ENCODE results near the gene WASF1. TPM values are rescaled to one million over a fixed set of nuclear protein-coding genes. Genes with fewer than 3 reads are reported as not detected.
A peak's percentile ranks its signal among the peaks of the same experiment; 100 is the strongest.
"Not testable (repeated sequence)": the region's sequence is repeated elsewhere in the genome, so short reads cannot be mapped to it uniquely, and the experiment has no call there.

Gene WASF1
- polyA plus RNA-seq, 4 donors, result 45.9 to 69.0 (median 53.7) TPM

GRCh38 chr6:110095101-110095500 is 84.4 kb downstream of the WASF1 start:
- DNase-seq (ENCODE audit: low read depth in 4 of 4, low spot score in 3 of 4), result no peak

- DNase-seq (ENCODE audit: low read depth in 4 of 4, low spot score in 3 of 4), result no peak
Measured at GRCh38 chr6:110093981-110094380, 85.5 kb downstream of the WASF1 start.

- DNase-seq (ENCODE audit: low read depth in 4 of 4, low spot score in 3 of 4), result no peak
Measured at GRCh38 chr6:110090876-110091275, 88.6 kb downstream of the WASF1 start.

DNA sequence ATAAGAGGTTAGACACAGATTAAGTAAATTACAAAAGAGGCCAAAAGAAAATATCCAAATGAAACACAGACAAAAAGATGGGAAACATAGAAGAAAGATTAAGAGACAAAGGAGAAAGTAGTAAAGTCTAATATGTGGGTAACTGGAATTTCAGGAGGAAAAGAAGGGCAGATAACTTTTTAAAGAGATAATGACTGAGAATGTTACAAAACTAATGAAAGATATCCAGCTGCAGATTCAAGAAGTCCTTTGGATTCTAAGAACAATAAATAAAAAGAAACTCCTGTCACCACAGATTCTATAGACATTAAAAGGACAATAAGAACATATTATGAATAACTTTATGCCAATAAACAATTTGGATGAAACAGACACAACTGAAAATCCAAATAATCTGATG is 90.1 kb downstream of the WASF1 start:
- DNase-seq (ENCODE audit: low read depth in 4 of 4, low spot score in 3 of 4), result no peak

DNA sequence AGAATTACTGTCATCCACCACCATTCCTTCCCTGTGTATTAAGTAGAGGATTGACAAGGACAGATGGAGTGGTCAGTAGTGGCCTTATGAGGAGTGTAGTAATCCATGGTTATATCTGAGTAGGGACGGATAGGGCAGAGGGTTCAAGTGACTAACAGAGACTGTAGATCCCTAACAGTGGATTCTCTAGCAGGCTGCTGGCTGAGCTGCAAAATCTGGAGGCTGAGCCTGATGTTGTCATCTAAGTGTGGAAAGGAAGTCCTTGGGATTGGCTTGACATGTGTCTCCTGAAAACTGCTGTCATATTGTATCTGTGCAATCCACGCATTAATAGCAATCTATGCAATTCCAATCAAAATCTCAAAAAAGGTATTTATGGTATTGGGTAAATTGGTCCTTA is 94.2 kb downstream of the WASF1 start:
- DNase-seq (ENCODE audit: low read depth in 4 of 4, low spot score in 3 of 4), result no peak

GRCh38 chr6:110083875-110084585 is 95.4 kb downstream of the WASF1 start:
- DNase-seq (ENCODE audit: low read depth in 4 of 4, low spot score in 3 of 4), result no peak

DNA sequence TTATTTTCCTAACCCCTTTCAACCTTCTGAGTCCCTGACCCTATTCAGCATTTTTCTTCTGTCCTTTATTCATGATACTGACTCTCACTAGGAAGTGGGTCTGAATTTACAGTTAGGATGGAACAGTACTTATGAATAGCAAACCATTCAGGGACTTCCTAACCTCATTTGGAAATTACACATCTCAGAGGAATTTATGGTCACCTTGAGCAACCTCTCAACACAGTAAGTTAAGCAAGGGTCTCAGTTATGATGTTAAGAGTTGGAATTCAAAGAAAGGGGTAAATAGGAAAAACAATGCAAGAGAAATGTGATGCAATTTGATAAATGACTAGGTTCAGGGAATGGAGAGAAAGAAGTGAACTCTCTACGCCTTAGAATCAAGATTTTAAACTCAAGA is 104.1 kb downstream of the WASF1 start:
- DNase-seq (ENCODE audit: low read depth in 4 of 4, low spot score in 3 of 4), result no peak

DNA sequence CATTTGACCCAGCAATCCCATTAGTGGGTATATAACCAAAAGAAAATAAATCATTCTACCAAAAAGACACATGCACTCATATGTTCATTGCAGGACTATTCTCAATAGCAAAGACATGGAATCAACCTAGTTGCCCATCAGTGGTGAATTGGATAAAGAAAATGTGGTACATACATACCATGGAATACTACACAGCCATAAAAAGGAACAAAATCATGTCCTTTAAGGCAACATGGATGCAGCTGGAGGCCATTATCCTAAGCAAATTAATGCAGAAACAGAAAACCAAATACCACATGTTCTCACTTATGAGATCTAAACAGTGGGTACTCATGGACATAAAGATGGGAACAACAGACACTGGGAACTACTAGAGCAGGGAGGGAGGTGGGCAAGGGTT is 106.0 kb downstream of the WASF1 start:
- not testable (repeated sequence) for DNase-seq (ENCODE audit: low read depth in 4 of 4, low spot score in 3 of 4)

- no peak for DNase-seq (ENCODE audit: low read depth in 4 of 4, low spot score in 3 of 4)
Measured at GRCh38 chr6:110068592-110068967, 110.9 kb downstream of the WASF1 start.

GRCh38 chr6:110067837-110068591 is 111.5 kb downstream of the WASF1 start:
- no peak for DNase-seq (ENCODE audit: low read depth in 4 of 4, low spot score in 3 of 4)

DNA sequence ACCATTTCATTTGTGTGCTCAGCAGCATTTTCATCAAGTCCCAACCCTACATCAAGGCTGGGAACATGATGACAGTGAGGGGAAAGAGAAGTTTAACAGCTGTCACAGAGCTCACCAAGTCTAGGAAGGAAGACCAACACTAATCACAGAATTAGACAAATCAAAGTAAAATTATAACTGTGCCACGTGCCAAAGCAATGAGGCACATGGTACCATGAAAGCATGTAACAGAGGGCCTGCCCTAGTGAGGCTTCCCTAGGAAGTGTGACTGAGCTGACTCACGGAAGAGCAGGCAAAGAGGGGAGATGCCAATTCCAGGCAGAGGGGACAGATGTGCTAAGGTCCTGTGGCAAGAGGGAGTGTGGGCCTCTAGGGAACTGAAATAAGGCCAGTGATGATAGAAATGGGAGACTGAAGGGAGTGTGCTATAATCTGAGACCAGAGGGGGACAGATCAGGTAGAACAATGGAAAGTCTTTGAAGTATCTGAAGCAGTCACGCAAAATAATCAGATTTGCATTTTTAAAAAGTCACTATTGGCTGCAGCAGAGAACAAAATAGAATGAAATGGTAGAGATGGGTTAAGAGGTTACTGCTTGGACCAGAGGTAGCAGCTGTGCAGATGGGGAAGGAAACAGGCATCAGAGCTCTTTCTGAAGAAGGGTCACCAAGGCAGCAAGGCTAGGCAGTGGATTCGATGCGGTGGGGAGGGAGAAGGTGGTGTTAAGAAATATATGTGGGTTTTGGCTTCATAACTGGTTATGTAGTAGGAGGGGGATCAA is 114.5 kb downstream of the WASF1 start:
- no peak for DNase-seq (ENCODE audit: low read depth in 4 of 4, low spot score in 3 of 4)

- DNase-seq (ENCODE audit: low read depth in 4 of 4, low spot score in 3 of 4), result no peak
Measured at GRCh38 chr6:110063594-110064263, 115.7 kb downstream of the WASF1 start.

DNA sequence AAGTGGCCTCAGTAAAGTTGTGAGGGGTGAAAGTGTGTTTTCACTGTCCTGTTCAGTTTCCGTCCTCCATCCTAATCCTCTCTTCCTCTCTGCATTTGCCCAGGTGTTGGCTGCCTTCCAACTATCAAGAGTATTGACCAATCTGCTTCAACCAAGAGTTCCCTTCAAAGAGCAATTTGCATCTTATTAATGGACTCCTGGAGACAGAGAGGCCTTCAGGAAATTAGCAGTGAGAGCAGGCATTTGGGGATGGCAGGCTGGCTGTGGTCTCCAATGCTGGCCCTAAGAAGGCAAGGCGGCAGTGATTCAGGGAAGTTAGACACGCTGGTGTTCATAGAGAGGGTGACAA is 124.1 kb downstream of the WASF1 start:
- DNase-seq (ENCODE audit: low read depth in 4 of 4, low spot score in 3 of 4), result no peak

DNA sequence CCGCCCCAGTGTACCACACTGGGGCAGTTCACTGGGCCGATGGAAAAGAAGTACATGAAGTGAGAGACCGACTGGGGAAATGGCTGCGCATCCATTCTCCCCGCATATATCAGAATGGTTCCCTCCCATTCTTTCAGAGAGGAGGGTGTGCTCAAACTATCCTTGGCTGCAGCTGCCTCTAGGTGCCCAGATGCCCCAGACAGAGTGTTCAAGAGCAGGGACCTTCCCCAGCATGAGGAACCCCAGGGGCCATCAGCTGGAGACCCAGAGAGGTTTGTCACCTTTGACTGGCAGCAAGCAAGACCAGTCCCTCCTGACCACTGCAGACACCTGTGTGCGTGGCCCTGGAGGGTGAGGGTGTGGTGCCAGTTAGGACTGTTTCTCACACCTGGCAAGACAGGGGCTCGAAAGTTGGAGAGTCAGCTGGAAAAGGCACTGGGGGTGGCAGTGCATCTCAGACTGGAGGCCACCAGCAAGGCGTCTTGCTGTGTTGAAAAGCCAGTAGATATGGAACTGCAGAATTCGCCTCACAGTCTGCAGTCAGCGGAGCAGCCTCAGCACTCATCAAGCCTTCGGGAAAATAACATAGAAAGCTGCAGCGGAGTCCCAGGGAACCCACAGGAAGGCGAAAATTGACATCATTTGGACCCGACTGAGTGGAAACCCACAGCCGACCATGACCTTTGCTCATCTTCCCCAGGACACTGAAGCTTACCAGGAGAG is 124.6 kb downstream of the WASF1 start:
- DNase-seq (ENCODE audit: low read depth in 4 of 4, low spot score in 3 of 4), result no peak

DNA sequence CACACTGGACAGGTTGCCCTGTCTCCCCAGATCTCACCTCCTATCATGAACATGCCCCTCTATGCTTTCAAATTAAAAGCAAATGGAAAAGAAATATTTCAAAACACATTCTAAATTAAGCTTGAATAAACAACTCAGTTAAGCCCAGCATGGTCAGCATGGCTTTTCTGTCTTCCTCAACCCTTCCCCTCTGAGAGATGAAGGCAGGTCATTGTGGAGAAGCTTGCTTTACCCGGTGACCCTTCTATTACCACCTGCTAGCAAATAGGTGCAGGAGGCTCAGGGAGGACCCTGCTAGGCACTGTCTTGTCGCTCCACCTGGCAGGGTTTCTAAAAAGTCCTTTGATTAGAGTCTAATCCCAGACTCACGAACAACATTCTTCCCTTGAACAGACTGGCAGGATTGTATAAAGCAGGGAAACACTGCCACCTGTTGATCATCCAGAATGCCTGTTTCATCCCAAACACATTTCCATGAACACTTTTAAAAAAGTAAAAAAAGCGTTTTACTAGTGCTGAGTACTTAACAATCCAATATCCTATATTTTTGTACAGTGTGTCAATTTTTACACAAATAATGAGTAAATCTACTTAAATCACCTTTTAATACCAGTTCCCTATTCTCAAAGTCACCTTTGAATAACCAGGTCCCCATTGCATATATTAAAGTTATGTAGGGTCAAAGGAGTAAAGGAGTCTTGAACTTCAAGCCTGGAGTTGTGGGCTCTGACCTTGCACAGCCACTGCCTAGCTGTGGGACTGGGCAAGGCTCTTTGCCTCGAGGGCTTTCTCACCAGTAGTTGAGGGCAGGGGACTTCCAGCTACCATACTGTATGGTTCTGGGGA is 125.9 kb downstream of the WASF1 start:
- peak in 3 of 4 donors; percentile 31 to 45 (median 33) for DNase-seq (ENCODE audit: low read depth in 4 of 4, low spot score in 3 of 4)

DNA sequence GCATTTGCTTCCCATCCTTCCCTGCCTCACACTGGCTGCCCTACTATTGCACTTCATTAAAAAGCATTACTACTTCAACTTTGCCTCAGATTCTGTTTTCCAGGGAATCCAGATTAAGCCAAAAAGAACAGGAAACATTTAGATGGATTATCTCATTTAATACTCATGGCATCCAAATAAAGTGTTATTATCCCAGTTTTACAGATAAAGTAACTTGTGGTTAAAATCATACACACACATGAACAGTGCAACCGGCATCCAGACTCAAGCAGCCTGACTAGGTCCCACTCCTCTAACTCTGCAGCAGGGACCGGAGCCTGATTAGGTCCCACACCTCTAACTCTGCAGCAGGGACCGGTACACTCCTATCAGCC is 129.0 kb downstream of the WASF1 start:
- no peak for DNase-seq (ENCODE audit: low read depth in 4 of 4, low spot score in 3 of 4)
